Kidney (tissue), 22 donors: ENCODE results near the gene CXCR6. TPM values are rescaled to one million over a fixed set of nuclear protein-coding genes. Genes with fewer than 3 reads are reported as not detected.
A peak's percentile ranks its signal among the peaks of the same experiment; 100 is the strongest.

Experiments used
- DNase-seq, 5 donors: peaks; one replicate each; pipeline ENCODE4 v3.0.0-alpha.2; 2013 to 2020
- FAIRE-seq: peaks from 2 replicates; lab custom pipeline; 2012; peaks lifted over from hg19 to GRCh38; lab: Jason Lieb, UNC
- H3K27ac ChIP-seq, 2 donors: one replicate each; pipeline ENCODE4 v1.7.0; 2013; ENCODE audit warnings: low read depth in 2 of 2, low read length in 2 of 2, inconsistent platforms in 1 of 2
- H3K27me3 ChIP-seq: one replicate; pipeline ENCODE4 v1.7.1; 2013; ENCODE audit warnings: low read length, inconsistent platforms; ENCODE audit not compliant: control insufficient read depth, insufficient read depth
- H3K36me3 ChIP-seq, 3 donors: one replicate each; pipeline versions ENCODE4 v1.7.0 to v1.7.1; 2013; ENCODE audit warnings: low read length in 3 of 3, control low read depth in 1 of 3, inconsistent platforms in 1 of 3; ENCODE audit not compliant: insufficient read depth in 3 of 3, control insufficient read depth in 2 of 3
- H3K4me1 ChIP-seq, 3 donors: one replicate each; pipeline versions ENCODE4 v1.7.0 to v1.7.1; 2013; ENCODE audit warnings: low read length in 3 of 3, inconsistent platforms in 1 of 3, low read depth in 1 of 3; ENCODE audit not compliant: control insufficient read depth in 2 of 3, insufficient read depth in 2 of 3
- H3K4me3 ChIP-seq, 3 donors: one replicate each; pipeline versions ENCODE4 v1.7.0 to v1.8.1; 2013; ENCODE audit warnings: low read length in 3 of 3, control low read depth in 1 of 3, inconsistent platforms in 1 of 3
- H3K9ac ChIP-seq, 3 donors: one replicate each; pipeline versions ENCODE4 v1.7.0 to v1.7.1; 2013; ENCODE audit warnings: low read length in 3 of 3, control low read depth in 1 of 3, inconsistent platforms in 1 of 3
- H3K9me3 ChIP-seq, 3 donors: one replicate each; pipeline versions ENCODE4 v1.7.0 to v1.7.1; 2013; ENCODE audit warnings: low read length in 3 of 3, control low read depth in 1 of 3, inconsistent platforms in 1 of 3; ENCODE audit not compliant: control insufficient read depth in 2 of 3, insufficient read depth in 1 of 3
- intact Hi-C: fragments of 100-400 bp; cut with DNase I; formaldehyde crosslinking; loops from one replicate; pipeline ENCODE4 v1.11.1; 2022
- long read RNA-seq, 10 donors: library from polyadenylated mRNA in 1 of 10; unstranded in 1 of 10; transcript quantifications; one replicate each; pipeline ENCODE4 v2.0.0 and lab custom pipeline, GENCODE V29; 2021 to 2026
- polyA plus RNA-seq: library from polyadenylated mRNA; stranded (reverse); fragments of 350-450 nt; fragmentation: Illumina TruSeq; extraction: RNeasy Lipid Tissue Mini Kit (QIAGEN cat#74804); gene quantifications from one replicate; pipeline ENCODE4 v1.2.3, GENCODE V29; 2014; ENCODE audit warnings: low read depth, low replicate concordance; ENCODE audit not compliant: insufficient read depth
- total RNA-seq: library from RNA; stranded (reverse); fragmentation: NEBNext Ultra II Directional; extraction: Animal tissue kit (Norgen Biotek cat#: 25700); gene quantifications from one replicate; pipeline ENCODE4 v1.2.1, GENCODE V29; 2021
- TF ChIP-seq, protein P1 (sequence below): IDR thresholded peaks from 3 replicates; pipeline ENCODE4 v1.5.1; 2012; ENCODE audit warnings: mild to moderate bottlenecking, moderate library complexity, borderline replicate concordance; ENCODE audit not compliant: insufficient read depth; ENCODE audit errors: extremely low read depth
- donor health status: control.
- donor health status: control.
- donor health status: control.
- donor health status: control.
- donor health status: control.
- donor health status: DM: yes; HTN: yes; CAD: no.
- donor health status: Normal renal cell carcinoma (clear cell type).

CXCR6 gene
- total RNA-seq (2.7 TPM), polyA plus RNA-seq (0.39 TPM)
- long read RNA-seq, donor 1, result 0 reads
- long read RNA-seq, donor 2, result 0 reads
- long read RNA-seq, donor 3, result 0 reads
- long read RNA-seq, donor 4, partial matches to known transcripts, result 0 of 1 reads
- long read RNA-seq, donor 4, other reads (novel, unspliced or antisense), result 0 of 1 reads
- long read RNA-seq, donor 5, partial matches to known transcripts, result 0 of 1 reads
- long read RNA-seq, donor 5, other reads (novel, unspliced or antisense), result 0 of 1 reads
- long read RNA-seq, donor 6, result 0 reads
- long read RNA-seq, donor 7, partial matches to known transcripts, result 0 of 1 reads
- long read RNA-seq, donor 7, other reads (novel, unspliced or antisense), result 0 of 1 reads
- long read RNA-seq, donor 8, partial matches to known transcripts, result 0 of 1 reads
- long read RNA-seq, donor 8, other reads (novel, unspliced or antisense), result 0 of 1 reads
- long read RNA-seq, donor 9, result 0 reads
- long read RNA-seq, donor 10, result 0 reads

DNA sequence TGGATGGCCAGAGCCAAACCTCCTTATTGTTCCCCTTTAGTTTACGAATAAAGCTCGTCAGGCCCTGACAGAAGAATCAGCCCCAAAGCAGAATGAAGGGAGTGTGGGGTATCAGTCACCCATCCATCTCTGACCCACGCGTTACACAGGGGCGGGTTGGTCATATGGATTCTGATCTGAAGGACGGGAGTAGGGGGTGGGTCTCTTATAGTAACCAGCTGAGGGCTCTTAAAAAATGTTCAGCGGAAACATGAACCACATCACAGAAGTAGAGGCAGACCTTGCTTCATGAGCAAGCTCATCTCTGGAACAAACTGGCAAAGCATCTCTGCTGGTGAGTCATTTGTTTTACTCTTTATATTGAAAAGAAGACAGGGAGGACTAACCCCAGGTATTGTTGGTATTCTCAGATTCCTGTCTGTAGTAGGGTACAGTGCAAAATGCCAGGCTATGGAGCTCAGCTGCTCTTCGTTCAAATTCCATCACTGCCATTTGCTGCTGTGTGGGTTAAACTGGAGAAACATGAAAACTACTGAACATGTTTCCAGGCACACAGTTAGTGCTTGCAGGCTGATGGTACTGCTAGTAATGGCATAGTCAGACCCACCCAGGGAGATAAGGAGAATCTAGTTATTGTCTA, at the start of gene CXCR6:
Gene CXCR6 (plus strand): TSS at position 258 of the 640 bp plus-strand sequence. CDS start 3,018 bp downstream, outside the sequence.
- Histone ChIP-seq H3K4me1 (peaks cover 0 to 9% (median 6%) of the 10 kb centered on the region in 3 donors), H3K4me3 (no peak within 1 kb of the TSS), H3K9ac (no peak within 1 kb of the TSS), H3K36me3 (peaks cover 6 to 21% (median 11%) of the 10 kb centered on the region in 3 donors), H3K27ac (peak within 1 kb of the TSS in 1 of 2 donors; percentile 8), H3K9me3 (no peaks in the 10 kb centered on the region), H3K27me3 (no peaks in the 10 kb centered on the region)
- no peak for DNase-seq
- intact Hi-C loops, result loop anchor here (5.0 to 10.0 kb wide), 2 partner anchors 134 to 431 kb away; partner anchors contain the start of gene CCR5
- no peak for FAIRE-seq
- TF ChIP-seq, protein P1, sequence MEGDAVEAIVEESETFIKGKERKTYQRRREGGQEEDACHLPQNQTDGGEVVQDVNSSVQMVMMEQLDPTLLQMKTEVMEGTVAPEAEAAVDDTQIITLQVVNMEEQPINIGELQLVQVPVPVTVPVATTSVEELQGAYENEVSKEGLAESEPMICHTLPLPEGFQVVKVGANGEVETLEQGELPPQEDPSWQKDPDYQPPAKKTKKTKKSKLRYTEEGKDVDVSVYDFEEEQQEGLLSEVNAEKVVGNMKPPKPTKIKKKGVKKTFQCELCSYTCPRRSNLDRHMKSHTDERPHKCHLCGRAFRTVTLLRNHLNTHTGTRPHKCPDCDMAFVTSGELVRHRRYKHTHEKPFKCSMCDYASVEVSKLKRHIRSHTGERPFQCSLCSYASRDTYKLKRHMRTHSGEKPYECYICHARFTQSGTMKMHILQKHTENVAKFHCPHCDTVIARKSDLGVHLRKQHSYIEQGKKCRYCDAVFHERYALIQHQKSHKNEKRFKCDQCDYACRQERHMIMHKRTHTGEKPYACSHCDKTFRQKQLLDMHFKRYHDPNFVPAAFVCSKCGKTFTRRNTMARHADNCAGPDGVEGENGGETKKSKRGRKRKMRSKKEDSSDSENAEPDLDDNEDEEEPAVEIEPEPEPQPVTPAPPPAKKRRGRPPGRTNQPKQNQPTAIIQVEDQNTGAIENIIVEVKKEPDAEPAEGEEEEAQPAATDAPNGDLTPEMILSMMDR, result no peak

- no peaks in the 10 kb centered on the region for H3K36me3 ChIP-seq
- no peaks in the 10 kb centered on the region for H3K9me3 ChIP-seq
- intact Hi-C loops, result no loop called here
- H3K4me1 ChIP-seq, result no peaks in the 10 kb centered on the region
- no peak overlapping the region for H3K9ac ChIP-seq
- H3K27me3 ChIP-seq, result no peaks in the 10 kb centered on the region
- TF ChIP-seq, protein P1, result no peak
- no peak for DNase-seq
- no peak overlapping the region for H3K27ac ChIP-seq
- no peak for FAIRE-seq
- H3K4me3 ChIP-seq, result no peak overlapping the region
These were observed 49.2 kb upstream of the CXCR6 start for GRCh38 chr3:45894015-45894414.

- DNase-seq (no peak), FAIRE-seq (no peak)
- no peaks in the 10 kb centered on the region for H3K9me3 ChIP-seq
- no peak overlapping the region for H3K27ac ChIP-seq
- intact Hi-C loops, result no loop called here
- no peaks in the 10 kb centered on the region for H3K36me3 ChIP-seq
- no peak overlapping the region for H3K9ac ChIP-seq
- H3K4me3 ChIP-seq, result no peak overlapping the region
- no peaks in the 10 kb centered on the region for H3K4me1 ChIP-seq
- TF ChIP-seq, protein P1, result no peak
- H3K27me3 ChIP-seq, result no peaks in the 10 kb centered on the region
These were observed 47.4 kb upstream of the CXCR6 start for GRCh38 chr3:45895686-45896468.
